GM12878 (cell line): ENCODE data around the gene OSBPL5.

Experiments
- CTCF ChIP-seq, 3 experiments: IDR thresholded peaks in 2 of 3; conservative IDR thresholded peaks in 1 of 3; 2 replicates each; pipeline ENCODE4 v1.5.1; 2011; ENCODE audit warnings: low read depth in 3 of 3, low read length in 3 of 3, mild to moderate bottlenecking in 3 of 3, control low read depth in 2 of 3, moderate library complexity in 2 of 3, inconsistent platforms in 1 of 3, mixed read lengths in 1 of 3; ENCODE audit not compliant: control insufficient read depth in 2 of 3, insufficient read depth in 1 of 3; ENCODE audit errors: extremely low read depth in 1 of 3
- MAX ChIP-seq: IDR thresholded peaks from 2 replicates; pipeline ENCODE4 v1.6.1; 2012; ENCODE audit warnings: low read depth, low read length, improper control_type of control experiment

- TF ChIP-seq CTCF (IDR thresholded peaks at IDR 0.05 in 2 of 3, conservative IDR thresholded peaks at IDR 0.05 in 1 of 3; ENCODE audit: control insufficient read depth in 2 of 3, extremely low read depth in 1 of 3, insufficient read depth in 1 of 3, low read depth in 3 of 3, low read length in 3 of 3) (no peak), MAX (no peak)
These were observed 95.7 kb downstream of the OSBPL5 start for GRCh38 chr11:3069425-3069824.
